GM18520 (cell line): ENCODE measurements around the gene SLC35B3.
"Not testable (repeated sequence)": the region's sequence is repeated elsewhere in the genome, so short reads cannot be mapped to it uniquely, and the experiment has no call there.

Experiments
- ATAC-seq: cut with Tn5 transposase; IDR thresholded peaks from one replicate; pipeline ENCODE4 v1.9.1; 2021; ENCODE audit not compliant: unreplicated experiment

The SLC35B3 gene

DNA sequence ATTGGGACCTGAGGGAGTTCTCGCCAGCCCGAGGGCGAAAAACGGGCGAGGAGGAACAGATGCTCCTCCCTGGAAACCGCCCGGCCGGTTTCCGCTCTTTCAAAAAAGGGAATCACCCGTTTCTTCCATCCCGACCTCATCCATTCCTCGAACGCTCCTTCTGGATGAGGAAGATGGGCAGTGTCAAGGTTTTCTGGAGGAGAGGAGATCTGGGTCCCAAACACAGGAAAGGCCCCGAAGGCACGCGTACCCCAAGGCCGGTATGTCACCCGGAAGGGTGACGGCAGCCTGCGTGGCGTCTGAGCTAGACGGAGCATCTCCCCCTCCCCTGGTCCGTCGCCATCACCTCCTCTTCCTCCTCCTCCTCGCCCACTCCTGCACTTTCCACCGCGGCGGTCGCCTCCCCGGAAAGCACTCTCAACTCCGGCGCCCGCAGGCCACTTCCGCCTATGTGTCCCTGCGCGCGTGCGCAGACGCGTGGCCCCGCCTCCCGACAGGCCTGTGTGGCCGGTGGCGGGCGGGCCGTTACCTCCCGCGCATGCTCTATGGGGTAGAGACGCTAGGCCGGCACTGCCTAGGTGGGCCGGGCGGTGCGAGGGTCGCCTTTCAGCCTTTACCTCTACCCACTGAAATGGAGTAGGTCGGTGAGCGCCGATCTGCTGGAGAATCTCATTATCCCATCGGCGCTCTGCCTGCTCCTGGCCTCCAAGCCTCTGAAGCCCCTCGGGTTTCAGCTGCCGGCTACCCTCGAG lies at the start of gene SLC35B3:
SLC35B3 (minus strand) TSS at position 453 of the 752 bp plus-strand sequence.
- peak; percentile 91 for ATAC-seq

DNA sequence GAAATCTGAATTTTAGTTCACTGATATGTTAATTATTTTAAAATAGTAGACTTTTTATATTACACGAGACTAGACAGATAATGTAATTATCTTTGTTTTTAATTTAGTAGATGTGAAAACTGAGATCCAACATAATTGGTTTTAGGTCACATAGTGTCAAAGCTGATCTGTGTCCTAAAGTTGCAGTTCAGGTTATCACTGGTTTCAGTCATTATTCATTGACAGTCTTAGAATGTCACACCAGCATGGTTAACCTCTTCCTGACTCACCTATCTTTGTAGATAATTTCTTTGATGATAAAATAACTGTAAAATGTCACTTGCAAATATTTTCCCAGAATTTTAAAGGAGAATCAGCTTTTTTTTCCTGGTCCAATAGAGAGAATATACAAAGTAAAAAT lies 48.3 kb upstream of the SLC35B3 start:
- ATAC-seq = no peak

DNA sequence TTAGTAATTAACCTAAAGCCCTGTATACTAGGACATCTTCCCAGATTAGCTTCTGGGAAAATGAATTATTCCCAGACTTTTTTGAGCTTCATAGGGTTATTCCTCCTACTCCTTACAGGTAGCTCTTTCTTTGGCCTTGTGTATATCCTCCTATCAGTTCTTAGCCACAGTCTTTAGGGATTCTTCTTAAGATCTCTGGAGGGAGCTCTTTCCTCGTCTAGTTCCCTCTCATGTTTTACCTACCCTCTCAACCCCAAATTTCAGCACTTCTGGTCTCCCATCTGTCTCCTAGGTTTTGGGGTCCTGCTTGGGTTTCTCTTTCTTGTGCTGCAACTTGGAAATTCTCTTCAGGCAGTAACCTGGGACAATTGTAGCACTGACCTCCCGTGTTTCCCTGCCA lies 46.4 kb upstream of the SLC35B3 start:
- ATAC-seq = peak; percentile 67

DNA sequence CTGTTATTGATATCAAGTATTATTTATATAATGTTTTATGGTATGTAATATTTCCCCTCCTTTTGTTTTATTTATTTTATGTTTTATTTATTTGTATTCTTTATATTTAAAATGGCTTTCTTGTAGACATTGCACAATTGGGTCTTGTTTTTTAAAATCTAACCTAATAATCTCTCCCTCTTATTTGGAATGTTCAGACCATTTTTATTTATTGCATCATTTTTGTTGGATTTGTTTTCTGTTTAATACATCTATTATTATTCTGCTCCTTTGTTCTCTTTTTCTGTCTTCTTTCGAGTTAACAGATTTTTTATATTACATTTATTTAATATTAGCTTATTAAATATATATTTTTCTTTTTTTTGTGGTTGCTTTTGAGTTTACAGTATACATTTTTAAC lies 43.1 kb upstream of the SLC35B3 start:
- no peak for ATAC-seq

DNA sequence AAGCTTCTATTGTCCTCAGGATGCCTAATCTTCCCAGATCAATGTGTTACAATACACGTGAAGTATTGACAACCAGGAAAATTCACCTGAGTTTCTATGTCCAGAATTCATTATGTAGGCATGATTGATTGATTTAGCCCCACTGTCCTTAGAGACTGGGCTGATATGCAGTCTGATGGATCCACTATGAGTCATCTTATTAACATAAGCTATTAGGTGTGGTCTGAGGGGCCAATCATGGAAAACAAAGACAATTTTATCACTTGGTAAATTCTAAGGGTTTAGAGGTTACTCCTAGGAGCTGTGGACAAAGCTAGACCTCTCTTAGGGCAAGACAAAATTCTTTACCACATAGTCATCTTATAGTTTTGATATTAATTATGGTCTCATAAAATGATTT lies 41.3 kb upstream of the SLC35B3 start:
- no peak for ATAC-seq

DNA sequence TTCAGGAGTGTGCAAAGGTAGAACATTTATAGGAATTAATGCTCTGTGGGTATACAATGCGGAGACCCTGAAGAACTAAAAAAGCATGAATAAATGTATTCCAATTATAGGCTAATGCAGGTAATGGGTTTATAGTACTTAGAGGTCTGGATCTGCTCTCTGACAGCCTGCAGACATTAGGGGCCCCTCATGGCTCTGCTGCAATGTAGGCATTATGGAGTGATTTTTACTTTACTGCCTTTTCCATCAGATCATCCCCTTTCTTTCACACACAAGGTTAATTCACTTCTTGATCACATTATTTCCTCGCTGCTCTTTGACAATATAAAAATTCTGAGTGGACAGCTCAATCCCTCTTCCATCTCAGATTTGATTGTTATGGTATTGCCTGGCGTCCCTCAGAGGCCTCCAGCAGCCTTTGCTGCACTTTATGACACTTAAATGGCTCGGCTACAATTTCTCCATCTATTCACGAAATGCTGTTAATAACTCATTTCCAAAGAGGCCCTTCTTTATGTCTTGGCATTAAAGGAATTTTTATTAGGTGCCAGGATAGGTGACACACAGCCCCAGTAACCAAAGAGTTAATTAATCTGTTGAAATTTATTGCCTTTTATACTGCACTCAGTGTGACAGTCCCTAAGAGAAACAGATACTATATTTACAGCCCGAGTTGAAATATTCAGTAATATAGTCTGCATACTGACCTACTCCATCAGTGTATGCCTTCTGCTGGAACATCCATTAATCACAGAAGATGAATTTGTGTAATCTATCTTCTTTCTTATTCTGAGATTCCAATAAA lies 33.4 kb upstream of the SLC35B3 start:
- no peak for ATAC-seq

DNA sequence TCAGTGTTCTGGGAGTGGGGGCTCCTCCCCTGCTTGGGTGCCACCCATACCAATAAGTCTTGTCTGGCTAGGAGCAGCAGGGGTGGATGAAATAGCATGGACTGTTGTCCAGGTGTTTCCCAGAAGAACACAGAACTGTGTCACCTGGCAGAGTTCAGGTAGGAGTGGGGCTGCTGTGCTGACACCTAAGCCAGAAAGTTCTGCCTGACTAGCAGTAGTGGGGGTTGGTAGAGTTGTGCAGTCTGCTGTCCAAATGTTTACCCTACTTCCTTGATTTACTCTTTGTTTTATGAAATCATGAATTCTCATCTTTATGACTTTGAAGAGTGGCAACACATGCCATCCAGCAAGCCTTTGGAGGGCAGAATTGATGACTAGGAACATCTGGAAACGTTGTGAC lies 27.3 kb upstream of the SLC35B3 start:
- ATAC-seq = no peak

DNA sequence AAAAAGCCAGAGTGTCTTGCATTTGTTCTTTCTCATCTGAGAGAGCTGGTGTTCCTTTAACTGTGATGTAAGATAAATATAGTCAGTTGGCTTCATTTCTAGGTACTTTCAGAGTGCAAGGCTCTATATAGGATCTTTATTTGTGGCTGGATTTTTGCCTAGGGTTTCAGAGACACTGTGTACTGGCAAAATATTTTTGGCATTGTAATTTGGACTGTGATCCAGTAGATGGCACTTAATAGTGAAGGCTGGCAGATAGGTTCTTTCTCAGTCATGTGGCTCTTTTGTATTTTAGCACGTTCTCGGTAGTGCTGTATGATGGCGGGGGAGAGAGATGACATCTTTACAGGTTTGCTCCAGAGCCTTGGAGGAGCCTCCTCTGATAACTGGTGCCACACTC lies 26.8 kb upstream of the SLC35B3 start:
- no peak for ATAC-seq

DNA sequence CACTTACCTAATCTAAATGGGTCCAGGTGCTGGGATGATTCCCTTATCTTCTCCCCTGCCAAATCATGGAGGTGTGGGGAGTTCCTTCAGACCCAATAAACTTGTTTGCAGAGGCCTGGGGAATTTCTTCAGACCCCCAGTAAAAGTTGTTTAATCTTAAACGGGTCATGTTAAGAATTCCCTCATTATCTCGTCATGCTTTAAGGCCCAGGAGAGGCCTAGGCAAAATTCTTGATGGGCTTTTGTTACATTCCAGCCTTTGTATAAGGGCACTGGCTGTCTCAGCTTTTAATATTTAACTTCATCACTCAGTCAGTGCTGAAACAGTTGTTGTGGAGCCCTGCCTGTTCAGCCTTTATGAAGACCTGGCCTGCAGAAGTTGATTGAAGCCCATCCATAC lies 11.0 kb upstream of the SLC35B3 start:
- ATAC-seq = no peak

DNA sequence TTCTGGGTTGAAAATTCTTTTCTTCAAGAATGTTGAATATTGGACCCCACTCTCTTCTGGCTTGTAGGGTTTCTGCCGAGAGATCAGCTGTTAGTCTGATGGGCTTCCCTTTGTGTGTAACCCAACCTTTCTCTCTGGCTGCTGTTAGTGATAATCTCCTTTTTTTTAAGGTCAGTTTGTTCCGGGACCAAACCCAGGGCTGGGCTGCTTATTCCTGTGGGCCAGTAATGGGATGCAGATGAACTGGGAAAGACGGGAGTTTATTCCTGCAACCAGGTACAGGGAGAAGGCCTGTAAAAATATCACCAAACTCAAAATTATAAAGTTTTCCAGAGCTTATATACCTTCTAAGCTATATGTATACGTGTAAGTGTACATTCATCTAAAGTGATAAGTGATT lies 10.6 kb upstream of the SLC35B3 start:
- not testable (repeated sequence) for ATAC-seq

DNA sequence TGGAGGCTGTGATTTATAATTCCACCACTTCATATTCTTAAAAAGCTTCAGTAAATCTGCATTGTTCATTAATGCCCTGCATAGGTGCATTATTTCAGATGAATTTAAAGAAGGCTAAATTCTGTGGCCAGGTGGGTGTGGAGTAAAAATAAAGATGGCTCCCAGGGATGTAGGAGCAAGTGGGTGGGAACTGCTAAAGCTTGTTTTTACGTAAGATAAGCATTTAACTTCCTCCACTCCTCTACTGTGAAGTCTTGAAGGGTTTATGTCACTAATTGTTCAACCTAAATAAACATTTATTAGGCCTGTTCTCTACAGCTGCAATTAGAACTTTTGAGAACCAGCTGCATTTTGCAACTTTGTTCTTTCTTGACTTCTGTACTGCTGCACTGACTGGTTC lies 6.8 kb upstream of the SLC35B3 start:
- no peak for ATAC-seq

DNA sequence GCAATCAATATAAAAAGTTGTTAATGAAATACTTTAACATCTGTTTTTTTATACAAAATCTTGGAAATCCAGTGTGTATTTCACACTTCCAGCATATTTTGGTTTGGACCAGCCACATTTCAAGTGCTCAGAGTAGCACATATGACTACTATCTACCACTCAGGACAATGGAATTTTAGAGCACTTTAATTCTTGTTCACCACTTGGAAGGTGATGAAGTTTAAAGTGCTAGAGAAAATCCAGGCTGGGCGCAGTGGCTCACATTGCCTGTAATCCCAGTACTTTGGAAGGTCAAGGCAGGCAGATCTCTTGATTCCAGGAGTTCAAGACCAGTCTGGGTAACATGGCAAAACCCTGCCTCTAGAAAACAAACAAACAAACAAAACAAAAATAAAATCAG lies 6.1 kb upstream of the SLC35B3 start:
- ATAC-seq = no peak

DNA sequence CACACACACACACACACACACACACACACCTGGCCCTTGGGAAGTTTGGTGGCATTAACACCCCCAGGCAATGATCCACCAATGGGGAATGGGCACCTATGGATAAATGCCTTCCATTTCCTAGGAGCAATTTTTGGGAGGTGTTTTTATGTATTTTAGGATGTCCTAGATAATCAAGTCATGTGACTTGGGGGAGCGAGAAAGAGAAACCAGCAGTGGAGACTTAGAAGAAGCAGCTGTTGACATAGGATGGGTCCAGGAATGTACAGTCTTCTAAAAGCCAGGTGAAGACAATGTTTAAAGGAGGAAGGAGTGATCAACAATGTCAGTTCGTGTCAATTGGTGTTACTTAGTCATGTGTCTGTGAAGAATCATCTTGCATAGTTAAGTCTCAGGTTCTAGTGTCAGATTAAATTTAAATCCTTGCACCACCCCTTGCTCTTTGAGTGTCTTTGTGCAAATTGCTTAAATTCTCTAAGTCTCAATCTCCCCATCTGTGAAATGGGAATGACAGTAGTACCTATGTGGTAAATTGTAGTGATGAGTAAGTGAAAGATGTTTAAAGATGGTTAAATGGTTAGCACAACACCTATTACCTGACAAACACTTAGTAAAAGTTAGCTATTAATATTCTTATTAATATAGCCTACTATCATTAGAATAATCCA lies 4.4 kb upstream of the SLC35B3 start:
- ATAC-seq = no peak

DNA sequence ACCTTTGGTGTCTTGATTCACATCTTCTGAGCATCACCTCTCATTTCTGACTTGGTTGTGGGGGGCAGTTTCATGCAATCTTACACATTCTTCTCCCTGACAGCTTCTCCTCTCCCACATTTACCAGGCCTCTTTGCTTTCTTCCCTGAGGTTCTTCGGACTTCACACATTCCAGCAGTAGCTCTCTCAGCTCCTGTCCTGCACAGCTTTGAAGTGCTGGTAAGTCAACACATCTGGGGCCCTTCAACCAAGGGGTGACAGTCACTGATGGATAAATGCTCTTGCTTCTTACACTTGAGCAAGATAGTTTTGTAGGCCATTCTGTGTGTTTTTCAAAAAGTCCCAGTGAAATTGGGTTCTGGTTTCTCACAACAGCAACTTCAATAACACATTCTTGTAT lies 2.5 kb upstream of the SLC35B3 start:
- no peak for ATAC-seq

DNA sequence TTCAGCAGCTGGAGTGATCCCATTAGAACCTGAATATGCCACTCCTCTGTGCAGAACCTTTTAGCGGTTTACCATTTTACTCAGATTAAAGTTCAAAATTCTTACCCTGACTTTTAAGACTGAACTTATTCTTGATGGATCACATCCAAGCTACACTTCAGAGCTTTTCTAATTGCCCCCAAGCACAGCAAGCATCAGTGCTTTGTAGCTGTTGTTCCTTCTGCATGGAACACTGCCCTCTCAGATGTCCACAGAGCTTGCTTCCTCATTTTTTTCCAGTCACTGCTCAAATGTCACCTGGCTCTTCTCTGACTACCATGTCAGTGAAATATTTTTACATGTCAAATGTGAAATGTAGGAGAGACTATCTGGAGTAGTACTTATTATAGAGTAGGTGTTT lies 1.6 kb upstream of the SLC35B3 start:
- ATAC-seq = no peak

DNA sequence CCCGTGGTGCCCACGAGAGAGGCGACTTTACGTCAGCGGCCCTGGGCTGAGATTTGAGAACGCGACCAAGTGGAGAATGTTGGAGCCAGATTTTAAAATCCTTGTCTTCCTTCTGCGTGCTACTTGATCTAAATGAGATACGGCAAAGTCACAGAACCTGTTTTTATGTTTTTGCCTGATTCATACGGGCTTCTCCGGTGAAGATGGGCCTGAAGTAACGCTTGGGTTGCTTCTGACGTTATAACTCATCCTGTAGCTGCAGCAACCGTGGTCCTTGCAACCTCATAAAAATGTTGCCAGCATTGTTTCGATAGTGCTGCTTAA lies 462 bp upstream of the SLC35B3 start:
- no peak for ATAC-seq

DNA sequence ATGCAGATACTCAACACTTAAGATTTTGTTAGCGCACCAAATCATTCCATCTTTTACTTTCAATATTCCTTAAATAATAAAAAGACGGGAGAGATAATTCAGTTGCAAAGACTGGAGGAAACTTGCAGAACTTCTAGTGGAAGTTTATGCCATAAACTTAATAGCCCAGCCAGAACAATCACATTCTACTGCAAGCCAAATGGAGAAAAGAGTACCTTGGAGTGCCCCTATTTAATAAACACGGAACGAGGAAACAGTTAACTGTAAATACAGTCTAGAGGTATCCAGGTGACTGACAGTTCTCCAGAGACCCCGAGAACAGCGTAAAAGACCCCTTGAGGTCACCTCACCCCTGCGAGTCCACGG lies 635 bp downstream of the SLC35B3 start:
- no peak for ATAC-seq

DNA sequence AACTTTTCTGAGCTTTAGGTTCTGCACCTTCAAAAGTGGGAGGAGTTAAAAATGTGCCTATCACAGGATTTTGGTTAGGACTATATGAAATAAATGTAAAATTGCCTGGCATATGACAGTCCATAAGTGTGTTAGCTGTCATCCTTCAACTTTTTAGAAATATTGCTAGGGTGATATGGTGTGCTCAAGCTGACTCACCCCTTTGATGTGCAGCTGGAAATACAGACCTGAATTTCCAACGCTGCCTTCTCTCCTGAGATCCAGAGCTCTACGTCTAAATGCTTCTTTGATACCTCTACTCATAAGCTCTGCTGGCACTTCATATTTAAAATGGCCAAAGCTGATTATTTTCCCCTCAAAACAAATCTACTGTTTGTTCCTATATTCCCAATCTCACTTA lies 2.7 kb downstream of the SLC35B3 start:
- ATAC-seq = no peak

DNA sequence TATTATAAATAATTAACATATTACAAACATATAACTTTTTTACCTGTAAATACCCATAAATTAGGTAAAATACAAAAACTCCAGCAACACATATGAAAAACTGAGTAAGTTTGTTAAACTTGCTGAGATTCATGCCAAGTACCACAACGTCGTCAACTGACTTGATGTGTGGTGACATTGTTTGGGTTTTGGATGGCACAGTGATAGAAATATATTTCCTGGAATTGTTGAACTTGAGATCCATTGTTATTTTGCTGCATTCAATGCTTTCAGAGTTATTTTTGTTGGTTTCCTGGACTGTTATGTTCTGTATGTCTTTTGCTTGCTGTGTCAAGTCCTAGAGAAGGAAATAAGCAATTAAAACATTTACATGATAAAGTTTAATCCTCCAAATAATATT lies 5.5 kb downstream of the SLC35B3 start:
- no peak for ATAC-seq

DNA sequence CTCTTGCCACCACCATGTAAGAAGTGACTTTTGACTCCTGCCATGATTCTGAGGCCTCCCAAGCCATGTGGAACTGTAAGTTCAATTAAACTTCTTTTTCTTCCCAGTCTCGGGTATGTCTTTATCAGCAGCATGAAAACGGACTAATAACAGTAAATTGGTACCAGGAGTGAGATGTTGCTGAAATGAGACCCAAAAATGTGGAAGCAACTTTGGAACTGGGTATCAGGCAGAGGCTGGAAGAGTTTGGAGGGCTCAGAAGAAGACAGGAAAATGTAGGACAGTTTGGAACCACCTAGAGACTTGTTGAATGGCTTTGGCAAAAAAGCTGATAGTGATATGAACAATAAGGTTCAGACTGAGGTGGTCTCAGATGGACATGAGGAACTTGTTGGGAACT lies 8.8 kb downstream of the SLC35B3 start:
- not testable (repeated sequence) for ATAC-seq

DNA sequence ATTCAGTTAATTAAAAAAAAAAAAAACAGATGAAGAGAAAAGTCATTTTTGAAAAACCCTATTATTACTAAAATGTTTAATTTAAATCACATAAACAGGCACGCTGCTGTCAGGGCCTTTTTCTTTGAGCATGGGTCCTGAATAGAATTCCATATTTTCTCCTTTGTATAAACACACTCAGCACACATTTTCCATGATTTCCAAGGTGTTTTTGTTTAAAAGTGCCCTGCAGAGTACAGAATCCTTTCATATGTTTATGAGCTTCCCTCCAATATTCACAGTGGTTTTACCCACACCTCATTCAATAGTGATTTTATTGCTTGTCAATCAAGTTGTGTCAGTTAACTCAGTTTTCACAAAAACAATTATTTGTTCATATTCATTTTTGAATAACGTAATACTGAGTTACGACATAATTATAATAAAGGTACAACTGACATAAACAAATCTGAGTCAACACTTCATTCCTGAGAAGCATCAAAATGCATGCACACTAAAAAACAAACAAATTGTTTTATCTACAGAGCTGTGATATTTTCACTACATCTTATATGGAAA lies 15.2 kb downstream of the SLC35B3 start:
- ATAC-seq = no peak

DNA sequence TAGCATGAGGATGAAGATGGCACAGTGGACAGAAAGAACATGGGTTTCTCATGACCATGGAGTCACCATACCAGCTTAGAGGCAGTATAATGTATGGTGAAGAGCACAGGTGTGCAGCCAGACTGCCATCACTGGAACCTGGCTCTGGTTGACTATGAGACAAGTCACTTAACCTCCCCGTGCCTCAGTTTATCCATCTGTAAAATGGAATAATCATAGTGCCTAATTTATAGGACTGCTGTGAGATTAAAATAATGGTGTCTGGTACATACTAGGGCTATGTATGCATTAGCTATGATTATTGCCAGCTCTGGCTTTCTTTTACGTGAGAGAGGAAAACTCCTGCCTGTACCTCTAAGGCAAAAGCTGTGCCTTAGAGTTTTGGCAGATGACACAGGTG lies 19.4 kb downstream of the SLC35B3 start:
- no peak for ATAC-seq
